T-helper 2 cell (primary cell): ENCODE measurements around the gene CATSPER1.
"Not testable (repeated sequence)": the region's sequence is repeated elsewhere in the genome, so short reads cannot be mapped to it uniquely, and the experiment has no call there.

Experiments
- DNase-seq, 5 experiments: peaks; one replicate each; pipeline versions ENCODE4 v3.0.0 to v3.0.0-alpha.2; 2012 to 2022

CATSPER1 gene

DNA sequence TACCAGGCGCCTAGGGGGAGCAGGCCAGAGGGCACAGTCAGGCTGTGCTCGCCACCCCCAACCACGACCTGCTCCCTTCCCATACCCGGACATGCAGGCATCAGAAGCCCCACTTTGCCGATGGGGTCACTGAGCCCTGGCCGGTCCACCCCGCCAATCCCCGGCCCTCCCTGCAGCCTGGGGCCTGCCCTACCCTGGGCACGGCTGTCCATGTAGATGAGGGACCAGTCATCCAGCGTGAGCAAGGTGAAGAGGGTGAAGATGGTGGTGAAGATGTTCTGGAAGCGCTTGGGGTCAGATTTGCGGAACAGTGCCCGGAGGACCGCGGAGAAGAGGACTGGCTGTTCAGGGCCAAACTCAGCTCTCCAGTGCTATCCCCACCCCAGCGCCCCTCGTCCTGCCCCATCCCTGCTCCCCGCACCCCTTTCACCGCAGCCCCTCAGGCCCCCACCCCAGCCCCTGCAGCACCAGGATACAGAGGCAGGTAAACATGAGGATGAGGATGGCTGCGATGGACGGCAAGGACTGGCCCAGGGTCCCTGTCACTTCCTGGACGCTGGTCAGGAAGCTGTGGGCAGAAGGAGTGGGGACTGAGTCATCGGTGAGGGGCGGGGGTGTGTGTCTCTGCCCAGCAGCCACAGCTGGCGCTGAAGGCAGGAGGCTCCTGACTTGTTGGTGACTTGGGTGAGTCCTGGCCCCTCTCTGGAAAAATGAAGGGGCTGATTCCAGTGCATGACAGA lies 5.5 kb downstream of the CATSPER1 start:
- DNase-seq, result no peak

- no peak for DNase-seq
Measured at GRCh38 chr11:66020212-66020611, 6.1 kb downstream of the CATSPER1 start.

- no peak for DNase-seq
Measured at GRCh38 chr11:66017321-66017720, 9.0 kb downstream of the CATSPER1 start.

GRCh38 chr11:66016793-66017177 lies 9.5 kb downstream of the CATSPER1 start:
- no peak for DNase-seq

- no peak for DNase-seq
Measured at GRCh38 chr11:66015936-66016792, 10.1 kb downstream of the CATSPER1 start.

DNA sequence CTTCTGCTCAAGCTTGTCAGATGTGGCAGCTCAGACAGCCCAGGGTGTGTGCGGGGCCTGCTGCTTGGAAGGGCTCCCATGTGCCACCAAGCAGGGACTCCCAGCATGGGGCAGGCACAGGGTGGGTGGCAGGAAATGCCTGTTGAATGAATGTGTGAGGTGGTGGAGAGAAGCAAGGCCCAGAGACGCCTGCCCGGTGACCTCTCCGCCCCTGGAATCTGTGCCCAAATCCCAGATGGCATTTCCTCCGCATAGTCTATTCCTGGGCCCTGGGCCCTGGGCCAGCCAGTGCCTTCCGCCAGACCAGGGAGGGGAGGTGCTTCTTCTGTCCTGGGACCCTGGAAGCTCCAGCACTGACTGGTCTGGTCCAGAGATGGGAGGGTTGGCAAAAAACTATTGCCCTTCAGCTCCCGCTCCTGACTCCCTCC lies 10.8 kb downstream of the CATSPER1 start:
- DNase-seq, result no peak

DNA sequence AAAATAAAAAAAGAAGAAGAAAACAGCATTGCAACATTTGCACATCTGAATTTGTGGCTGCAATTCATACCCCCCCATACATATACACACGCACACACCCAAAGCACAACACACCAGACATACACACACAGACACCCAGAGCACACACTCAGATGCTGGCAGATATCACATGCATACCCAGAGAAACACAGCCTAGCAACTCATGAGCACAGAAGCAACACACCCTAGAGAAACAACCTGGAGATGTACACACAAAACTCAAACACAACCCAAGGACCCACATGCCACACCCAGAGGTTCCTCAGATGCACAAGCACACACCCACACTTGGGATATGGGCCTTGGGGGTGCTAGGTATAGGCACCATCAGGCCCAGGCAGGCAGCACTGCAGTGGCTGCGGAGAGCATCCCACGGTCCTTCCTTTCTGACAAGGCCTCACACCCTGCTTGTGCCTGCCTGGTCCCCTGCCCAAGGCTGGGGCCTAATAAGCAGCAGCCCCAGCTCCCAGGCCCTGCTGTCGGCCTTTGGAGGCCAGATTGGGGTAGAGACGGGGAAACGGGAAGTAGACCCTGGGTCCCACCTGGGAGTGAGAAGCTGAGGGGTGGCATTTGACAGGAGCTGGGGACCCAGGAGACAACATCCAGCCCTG lies 11.3 kb downstream of the CATSPER1 start:
- no peak for DNase-seq

DNA sequence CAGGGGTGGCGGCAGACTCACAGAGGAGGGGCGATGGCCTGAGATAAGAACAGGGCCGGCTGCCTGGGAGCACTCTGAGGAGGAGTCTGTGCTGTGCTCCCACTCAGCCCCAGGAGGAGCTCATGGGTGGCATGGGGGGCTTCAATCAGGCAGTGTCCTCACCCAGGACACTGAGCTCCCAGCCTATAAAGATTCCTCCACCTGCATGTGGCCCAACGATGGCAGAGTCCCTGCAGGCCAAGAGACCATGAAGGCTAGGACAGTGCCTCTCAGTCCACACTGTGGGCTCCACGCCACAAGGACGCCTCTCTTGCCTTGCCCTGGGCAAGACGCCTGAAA lies 12.5 kb downstream of the CATSPER1 start:
- no peak for DNase-seq

GRCh38 chr11:66012946-66013761 lies 13.1 kb downstream of the CATSPER1 start:
- no peak for DNase-seq

GRCh38 chr11:66012371-66012945 lies 13.8 kb downstream of the CATSPER1 start:
- no peak for DNase-seq

DNA sequence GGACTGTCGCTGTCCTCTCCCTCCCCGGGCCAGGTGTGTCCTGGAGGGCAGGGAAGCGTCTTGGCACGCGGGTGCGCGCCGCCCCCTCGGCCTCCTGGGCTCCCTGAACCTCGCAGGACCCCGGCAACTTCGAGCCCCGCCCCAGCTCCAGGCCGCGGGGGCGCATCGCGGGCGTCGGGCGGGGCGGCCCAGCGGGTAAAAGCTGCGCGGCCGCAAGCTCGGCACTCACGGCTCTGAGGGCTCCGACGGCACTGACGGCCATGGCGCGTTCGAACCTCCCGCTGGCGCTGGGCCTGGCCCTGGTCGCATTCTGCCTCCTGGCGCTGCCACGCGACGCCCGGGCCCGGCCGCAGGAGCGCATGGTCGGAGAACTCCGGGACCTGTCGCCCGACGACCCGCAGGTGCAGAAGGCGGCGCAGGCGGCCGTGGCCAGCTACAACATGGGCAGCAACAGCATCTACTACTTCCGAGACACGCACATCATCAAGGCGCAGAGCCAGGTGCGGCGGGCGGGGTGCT lies 14.4 kb downstream of the CATSPER1 start, which contains the start of gene CST6:
Gene CST6, plus strand, starts transcription at position 224 of the 519 bp plus-strand sequence. Its CDS starts 37 bp downstream, at position 261.
- DNase-seq, result no peak

DNA sequence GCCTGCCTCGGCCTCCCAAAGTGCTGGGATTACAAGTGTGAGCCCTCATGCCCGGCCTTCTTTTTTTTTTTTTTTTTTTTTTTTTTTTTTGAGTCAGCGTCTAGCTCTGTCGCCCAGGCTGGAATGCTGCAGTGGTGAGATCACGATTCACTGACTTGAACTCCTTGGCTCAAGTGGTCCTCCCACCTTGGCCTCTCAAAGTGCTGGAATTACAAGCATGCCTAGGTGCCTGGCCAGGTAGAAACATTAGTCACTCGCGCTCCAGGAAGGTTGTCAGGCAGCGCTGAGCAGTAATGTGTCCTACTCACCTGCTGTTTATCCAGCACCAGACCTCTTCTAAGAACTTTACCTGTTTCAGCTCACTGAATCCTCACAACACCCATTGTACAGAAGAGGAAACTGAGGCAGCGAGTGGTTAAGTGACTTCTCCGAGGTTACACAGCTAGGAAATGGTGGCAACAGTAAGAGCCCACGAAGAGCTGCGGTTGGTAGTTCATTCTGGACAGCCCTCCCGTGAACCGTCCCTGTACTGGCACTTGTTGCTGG lies 15.0 kb downstream of the CATSPER1 start:
- no peak for DNase-seq

DNA sequence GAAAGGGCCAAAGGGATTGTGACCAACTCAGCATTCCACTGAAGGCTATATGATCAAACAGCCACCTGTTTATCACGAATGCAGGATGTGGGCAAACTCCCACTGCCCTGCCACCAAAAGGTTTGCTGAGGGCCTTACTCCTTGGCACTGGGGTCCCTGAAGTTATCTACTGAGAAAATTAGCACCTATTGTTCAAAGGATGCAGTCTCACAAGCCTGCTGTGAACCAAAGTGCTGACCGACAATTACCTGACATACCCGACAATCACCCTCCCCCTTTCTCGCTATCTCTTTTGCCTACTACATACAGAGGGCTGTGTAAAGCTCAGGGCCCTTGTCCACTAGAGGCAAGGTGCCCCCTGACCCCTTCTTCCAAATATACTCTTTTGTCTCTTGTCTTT lies 16.2 kb downstream of the CATSPER1 start:
- DNase-seq, result not testable (repeated sequence)

GRCh38 chr11:66008468-66009101 lies 17.7 kb downstream of the CATSPER1 start:
- no peak for DNase-seq

- DNase-seq, result no peak
Measured at GRCh38 chr11:66008095-66008467, 18.2 kb downstream of the CATSPER1 start.

- no peak for DNase-seq
Measured at GRCh38 chr11:66007201-66007634, 19.1 kb downstream of the CATSPER1 start.

DNA sequence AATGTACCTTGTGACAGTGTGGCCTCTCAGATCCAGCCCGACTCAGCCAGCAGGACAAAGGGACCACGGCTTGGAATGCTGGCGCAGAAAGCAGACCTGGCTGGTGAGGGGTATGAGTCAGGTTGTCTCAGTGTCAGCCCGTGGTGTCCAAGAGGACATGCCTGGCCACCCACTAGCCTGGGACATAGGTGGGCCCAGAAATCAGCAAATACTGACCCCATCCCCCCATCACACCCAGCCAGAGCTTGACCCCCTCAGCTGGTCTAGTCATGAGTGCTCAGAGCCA lies 19.4 kb downstream of the CATSPER1 start:
- DNase-seq, result no peak

- no peak for DNase-seq
Measured at GRCh38 chr11:66006134-66006890, 20.0 kb downstream of the CATSPER1 start.

DNA sequence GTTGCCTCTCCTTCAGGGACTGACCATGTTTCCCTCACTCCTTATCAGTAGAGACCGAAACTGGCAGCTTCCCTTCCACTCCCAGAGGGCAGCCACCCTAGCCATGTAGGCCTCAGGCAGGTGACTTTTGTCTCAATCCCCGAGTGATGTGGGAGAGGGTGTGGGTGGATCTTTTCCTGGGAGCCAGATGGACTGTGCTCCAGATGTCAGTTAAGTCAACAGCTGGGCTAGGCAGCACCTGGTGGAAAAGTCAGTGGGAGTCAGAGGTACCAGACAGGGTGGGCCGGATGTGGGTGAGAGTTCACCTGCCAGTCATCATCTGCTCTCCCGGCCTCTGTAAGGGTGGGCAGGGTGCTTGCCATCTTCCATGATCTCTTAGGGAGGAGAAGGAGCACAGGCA lies 22.1 kb downstream of the CATSPER1 start:
- no peak for DNase-seq

GRCh38 chr11:66003291-66003690 lies 23.0 kb downstream of the CATSPER1 start:
- DNase-seq, result no peak
